H9 (cell line): ENCODE measurements around the gene DISC1. TPM values are rescaled to one million over a fixed set of nuclear protein-coding genes. Genes with fewer than 3 reads are reported as not detected.

Experiments
- DNase-seq: peaks from one replicate; pipeline ENCODE4 v3.0.0-alpha.2; 2017
- H2AFZ ChIP-seq: one replicate; pipeline ENCODE4 v1.6.1; 2013; ENCODE audit warnings: mild to moderate bottlenecking, low read length, control low read depth, moderate library complexity
- H2AK5ac ChIP-seq: 2 replicates; pipeline ENCODE4 v1.6.1; 2013; ENCODE audit warnings: low read length, control low read depth, mixed read lengths; ENCODE audit not compliant: insufficient read length
- H2BK120ac ChIP-seq: one replicate; pipeline ENCODE4 v1.6.1; 2013; ENCODE audit warnings: low read depth, mild to moderate bottlenecking, low read length, control low read depth, inconsistent platforms; ENCODE audit not compliant: poor library complexity, severe bottlenecking
- H2BK12ac ChIP-seq: 2 replicates; pipeline ENCODE4 v1.6.1; 2013; ENCODE audit warnings: low read length, control low read depth, mixed read lengths, low read depth; ENCODE audit not compliant: insufficient read length
- H2BK15ac ChIP-seq: 2 replicates; pipeline ENCODE4 v1.6.1; 2013; ENCODE audit warnings: low read depth, low read length, control low read depth
- H2BK20ac ChIP-seq: one replicate; pipeline ENCODE4 v1.6.1; 2013; ENCODE audit warnings: low read depth, mild to moderate bottlenecking, low read length, control low read depth, inconsistent platforms; ENCODE audit not compliant: poor library complexity, severe bottlenecking
- H2BK5ac ChIP-seq: 2 replicates; pipeline ENCODE4 v1.6.1; 2013; ENCODE audit warnings: low read length, control low read depth, mixed read lengths; ENCODE audit not compliant: insufficient read length
- H3K14ac ChIP-seq: 2 replicates; pipeline ENCODE4 v1.6.1; 2013; ENCODE audit warnings: low read length, control low read depth; ENCODE audit not compliant: insufficient read depth
- H3K18ac ChIP-seq: 2 replicates; pipeline ENCODE4 v1.6.1; 2013; ENCODE audit warnings: low read depth, mild to moderate bottlenecking, mixed read lengths, low read length, control low read depth; ENCODE audit not compliant: insufficient read length
- H3K23ac ChIP-seq: 2 replicates; pipeline ENCODE4 v1.6.1; 2013; ENCODE audit warnings: low read length, control low read depth, mixed read lengths, low read depth; ENCODE audit not compliant: insufficient read length
- H3K23me2 ChIP-seq: 2 replicates; pipeline ENCODE4 v1.6.1; 2013; ENCODE audit warnings: low read depth, mild to moderate bottlenecking, mixed read lengths, low read length, control low read depth; ENCODE audit not compliant: insufficient read length, poor library complexity, severe bottlenecking
- H3K27ac ChIP-seq: 2 replicates; pipeline ENCODE4 v1.5.1; 2013; ENCODE audit warnings: low read length, control low read depth, mixed read lengths, low read depth; ENCODE audit not compliant: insufficient read length
- H3K27me3 ChIP-seq: 2 replicates; pipeline ENCODE4 v1.6.1; 2013; ENCODE audit warnings: low read length, control low read depth, inconsistent platforms; ENCODE audit not compliant: insufficient read depth
- H3K4ac ChIP-seq: 2 replicates; pipeline ENCODE4 v1.6.1; 2013; ENCODE audit warnings: low read depth, mild to moderate bottlenecking, control low read depth, inconsistent platforms, low read length, moderate library complexity
- H3K4me1 ChIP-seq: 2 replicates; pipeline ENCODE4 v1.6.1; 2013; ENCODE audit warnings: low read length, control low read depth, inconsistent platforms; ENCODE audit not compliant: insufficient read depth
- H3K4me2 ChIP-seq: 2 replicates; pipeline ENCODE4 v1.6.1; 2013; ENCODE audit warnings: low read length, control low read depth, mixed read lengths; ENCODE audit not compliant: insufficient read length, insufficient read depth
- H3K56ac ChIP-seq: 2 replicates; pipeline ENCODE4 v1.6.1; 2013; ENCODE audit warnings: low read depth, mild to moderate bottlenecking, mixed read lengths, low read length, control low read depth; ENCODE audit not compliant: insufficient read length
- H3K79me1 ChIP-seq: 2 replicates; pipeline ENCODE4 v1.6.1; 2013; ENCODE audit warnings: low read depth, mild to moderate bottlenecking, moderate library complexity, low read length, control low read depth, inconsistent platforms; ENCODE audit not compliant: insufficient read depth, poor library complexity, severe bottlenecking
- H3K79me2 ChIP-seq: 2 replicates; pipeline ENCODE4 v1.6.1; 2013; ENCODE audit warnings: low read length, control low read depth, inconsistent platforms; ENCODE audit not compliant: insufficient read depth
- H3K9ac ChIP-seq: 2 replicates; pipeline ENCODE4 v1.6.1; 2013; ENCODE audit warnings: low read length, control low read depth, mixed read lengths; ENCODE audit not compliant: insufficient read length; ENCODE audit errors: extremely low read depth
- H3K9me3 ChIP-seq: one replicate; pipeline ENCODE4 v1.6.1; 2013; ENCODE audit warnings: low read depth, low read length, inconsistent platforms; ENCODE audit not compliant: control insufficient read depth
- H3T11ph ChIP-seq: one replicate; pipeline ENCODE4 v1.6.1; 2013; ENCODE audit warnings: mild to moderate bottlenecking, low read length, control low read depth, inconsistent platforms
- H4K20me1 ChIP-seq: one replicate; pipeline ENCODE4 v1.6.1; 2013; ENCODE audit not compliant: control insufficient read depth, insufficient read length, insufficient read depth
- H4K5ac ChIP-seq: 2 replicates; pipeline ENCODE4 v1.6.1; 2013; ENCODE audit warnings: low read depth, mild to moderate bottlenecking, mixed read lengths, low read length, control low read depth; ENCODE audit not compliant: insufficient read length
- H4K8ac ChIP-seq: replicated peaks from 2 replicates; pipeline ENCODE4 v1.6.1; 2013; ENCODE audit warnings: low read length, control low read depth, mixed read lengths, low read depth; ENCODE audit not compliant: insufficient read length
- H4K91ac ChIP-seq: 2 replicates; pipeline ENCODE4 v1.6.1; 2013; ENCODE audit warnings: low read depth, mild to moderate bottlenecking, moderate library complexity, mixed read lengths, low read length, control low read depth; ENCODE audit not compliant: insufficient read length
- H3K27ac Mint-ChIP-seq, 3 experiments: 2 replicates in 2 of 3; 3 replicates in 1 of 3; pipeline ENCODE4 v1.8.0; 2020 to 2021; ENCODE audit warnings: mixed read lengths in 3 of 3, mild to moderate bottlenecking in 1 of 3, moderate library complexity in 1 of 3
- H3K27me3 Mint-ChIP-seq: 2 replicates; pipeline ENCODE4 v1.8.0; 2021; ENCODE audit warnings: low read depth, mild to moderate bottlenecking, moderate library complexity, mixed read lengths
- H3K36me3 Mint-ChIP-seq, 3 experiments: 2 replicates in 2 of 3; 3 replicates in 1 of 3; pipeline ENCODE4 v1.8.0; 2020 to 2021; ENCODE audit warnings: low read depth in 3 of 3, mixed read lengths in 3 of 3; ENCODE audit not compliant: insufficient read depth in 1 of 3
- H3K4me1 Mint-ChIP-seq, 2 experiments: 2 replicates each; pipeline ENCODE4 v1.8.0; 2020; ENCODE audit warnings: mixed read lengths in 2 of 2
- H3K4me3 Mint-ChIP-seq, 2 experiments: 2 replicates in 1 of 2; 3 replicates in 1 of 2; pipeline ENCODE4 v1.8.0; 2020 to 2021; ENCODE audit warnings: mild to moderate bottlenecking in 2 of 2, mixed read lengths in 2 of 2, moderate library complexity in 1 of 2
- H3K9me3 Mint-ChIP-seq, 2 experiments: 2 replicates in 1 of 2; 3 replicates in 1 of 2; pipeline ENCODE4 v1.8.0; 2020; ENCODE audit warnings: mild to moderate bottlenecking in 2 of 2, mixed read lengths in 2 of 2, moderate library complexity in 1 of 2
- CTCF ChIP-seq: fragments of 200-600 bp; sonication (generic); conservative IDR thresholded peaks from 3 replicates; pipeline ENCODE4 v1.8.0; 2021; ENCODE audit warnings: antibody characterized with exemption, mild to moderate bottlenecking
- WGBS: extraction: QIAGEN DNeasy Blood & Tissue Kit; methylation state at CpG from one replicate; pipeline ENCODE4 v1.1.7; 2013; ENCODE audit warnings: missing lambda C conversion rate, low lambda C conversion rate, mixed read lengths; ENCODE audit not compliant: insufficient read length; ENCODE audit errors: extremely low coverage; 5-methylcytosine and 5-hydroxymethylcytosine counted together
- total RNA-seq: library from RNA; stranded (reverse); gene quantifications from 2 replicates; pipeline ENCODE4 v1.2.1, GENCODE V29; 2021

Gene DISC1
- total RNA-seq, 1 experiment from 2014 or later: 2.5 TPM

- Histone ChIP-seq H3K9me3 (no peaks in the 10 kb centered on the region), H3T11ph (no peak overlapping the region), H4K8ac (no peak overlapping the region), H2BK120ac (no peak overlapping the region), H2BK15ac (no peak overlapping the region), H2BK12ac (no peak overlapping the region), H2AK5ac (no peak overlapping the region), H2BK20ac (no peak overlapping the region), H3K4me1 (no peaks in the 10 kb centered on the region), H3K56ac (no peak overlapping the region), H3K9ac (no peak overlapping the region), H3K23me2 (no peaks in the 10 kb centered on the region), H2BK5ac (no peak overlapping the region), H3K4me2 (no peak overlapping the region), H3K14ac (no peak overlapping the region), H3K27me3 (no peaks in the 10 kb centered on the region), H3K79me2 (no peaks in the 10 kb centered on the region), H3K23ac (no peak overlapping the region), H3K18ac (no peak overlapping the region), H2AFZ (no peak overlapping the region), H4K91ac (no peak overlapping the region), H3K79me1 (no peaks in the 10 kb centered on the region), H4K5ac (no peak overlapping the region), H3K4ac (no peak overlapping the region), H3K27ac (no peak overlapping the region), H4K20me1 (no peaks in the 10 kb centered on the region)
- no peak for DNase-seq
- no peak overlapping the region for H3K27ac Mint-ChIP-seq
- H3K4me3 Mint-ChIP-seq: no peak overlapping the region
- no peaks in the 10 kb centered on the region for H3K27me3 Mint-ChIP-seq
- no peak for TF ChIP-seq CTCF
- H3K36me3 Mint-ChIP-seq: no peaks in the 10 kb centered on the region
- H3K4me1 Mint-ChIP-seq: no peaks in the 10 kb centered on the region
- no peaks in the 10 kb centered on the region for H3K9me3 Mint-ChIP-seq
- WGBS: no CpG with 5 or more reads among the region's 3 CpGs
Observed at GRCh38 chr1:231584117-231584516, 42.5 kb upstream of the DISC1 start.
